HG03066 (cell line): Measurements from ENCODE around the gene LPAR2.
"Not testable (repeated sequence)": the region's sequence is repeated elsewhere in the genome, so short reads cannot be mapped to it uniquely, and the experiment has no call there.

Experiments used
- ATAC-seq: cut with Tn5 transposase; IDR thresholded peaks from one replicate; pipeline ENCODE4 v1.9.1; 2021; ENCODE audit warnings: low read depth; ENCODE audit not compliant: unreplicated experiment

LPAR2 gene

DNA sequence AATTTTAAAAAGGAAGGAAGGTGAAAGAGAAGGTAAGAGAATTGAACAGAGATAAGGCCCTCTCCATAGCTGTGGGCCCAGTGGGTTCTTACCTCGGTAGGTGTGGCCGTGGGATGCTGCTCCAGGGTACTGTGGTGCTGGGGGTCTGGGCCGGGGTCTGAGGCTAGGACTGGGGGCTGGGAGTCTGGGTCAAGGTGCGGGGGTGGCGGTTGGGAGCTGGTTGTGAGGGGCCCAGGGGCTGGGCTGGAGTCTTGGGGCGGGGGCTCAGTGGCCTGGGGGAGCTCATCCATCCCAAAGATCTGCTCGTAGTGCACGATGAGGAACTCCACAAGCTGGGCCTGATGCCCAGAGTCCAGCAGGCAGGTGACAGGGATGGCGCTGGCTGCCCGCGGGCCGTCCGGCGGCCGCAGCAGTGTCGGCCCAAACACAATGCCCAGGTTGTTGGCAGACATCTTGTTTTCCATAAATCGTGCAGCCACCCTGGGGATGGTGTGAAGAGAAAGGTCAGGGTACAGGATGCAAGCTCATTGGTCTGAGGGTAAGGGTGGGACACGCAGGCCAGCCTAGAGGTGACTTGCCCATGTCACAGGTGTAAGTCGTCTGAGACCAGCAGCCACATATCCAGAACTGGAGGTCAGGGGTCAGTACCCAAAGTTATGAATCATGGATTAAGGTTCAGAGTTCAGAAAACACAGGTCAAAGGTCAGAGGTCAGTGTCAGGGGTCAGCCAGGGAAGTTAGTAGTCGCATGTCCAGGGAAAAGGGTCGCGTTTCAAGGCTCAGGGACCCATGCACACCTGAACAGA is 5.9 kb upstream of the LPAR2 start:
- ATAC-seq: no peak

DNA sequence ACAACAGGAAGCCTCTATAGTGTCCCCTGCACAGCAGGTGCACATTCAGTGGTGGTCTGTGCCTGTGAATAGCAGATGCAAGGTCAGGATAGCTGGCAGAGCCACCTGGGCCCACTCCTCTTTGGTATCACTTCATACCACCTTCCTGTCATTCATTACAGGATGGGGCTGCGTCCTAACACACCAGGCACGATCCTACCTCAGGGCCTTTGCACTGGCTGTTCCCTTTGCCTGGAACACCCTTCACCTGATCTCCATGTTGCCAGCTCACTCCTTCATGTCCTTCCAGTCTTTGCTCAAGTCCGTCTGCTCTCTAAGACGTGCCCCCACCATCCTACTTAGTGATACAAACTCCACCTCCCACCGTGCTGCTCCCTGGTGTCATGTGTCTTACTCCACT is 4.6 kb upstream of the LPAR2 start:
- no peak for ATAC-seq

DNA sequence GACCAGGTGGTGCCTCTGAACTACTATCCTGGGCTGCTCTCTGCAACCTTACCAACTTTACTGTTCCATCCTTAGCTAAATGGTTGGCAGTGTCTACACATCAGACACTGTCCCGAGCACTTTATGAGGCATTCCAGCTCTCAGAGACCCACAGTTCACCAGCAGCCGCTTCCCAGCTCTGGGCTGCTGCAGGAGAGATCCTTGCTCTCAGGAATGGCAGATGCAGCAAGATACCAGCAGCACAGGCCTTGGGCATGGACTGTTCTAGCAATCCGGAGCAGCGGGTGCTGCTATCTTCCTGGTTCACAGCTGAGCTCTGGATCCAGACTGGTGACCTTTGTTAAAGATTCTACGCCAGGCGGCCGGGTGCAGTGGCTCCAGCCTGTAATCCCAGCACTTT is 3.3 kb upstream of the LPAR2 start:
- no peak for ATAC-seq

DNA sequence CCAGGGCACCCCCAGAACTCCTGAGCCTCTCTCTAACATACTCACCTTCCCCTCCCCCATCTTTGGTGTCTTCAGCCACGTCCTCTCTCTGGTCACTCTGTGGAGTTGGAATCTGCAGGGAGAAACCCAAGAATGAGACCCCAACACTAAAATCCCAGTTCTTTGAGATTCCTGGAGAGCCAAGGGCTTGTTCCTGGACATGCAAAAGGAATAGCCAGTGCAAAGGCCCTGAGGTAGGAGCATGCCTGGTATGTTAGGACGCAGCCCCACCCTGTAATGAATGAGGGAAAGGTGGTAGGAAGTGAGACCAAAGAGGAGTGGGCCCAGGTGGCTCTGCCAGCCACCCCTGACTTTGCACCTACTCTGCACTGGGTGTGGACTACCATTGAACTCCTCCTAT is 2.4 kb upstream of the LPAR2 start:
- no peak for ATAC-seq

DNA sequence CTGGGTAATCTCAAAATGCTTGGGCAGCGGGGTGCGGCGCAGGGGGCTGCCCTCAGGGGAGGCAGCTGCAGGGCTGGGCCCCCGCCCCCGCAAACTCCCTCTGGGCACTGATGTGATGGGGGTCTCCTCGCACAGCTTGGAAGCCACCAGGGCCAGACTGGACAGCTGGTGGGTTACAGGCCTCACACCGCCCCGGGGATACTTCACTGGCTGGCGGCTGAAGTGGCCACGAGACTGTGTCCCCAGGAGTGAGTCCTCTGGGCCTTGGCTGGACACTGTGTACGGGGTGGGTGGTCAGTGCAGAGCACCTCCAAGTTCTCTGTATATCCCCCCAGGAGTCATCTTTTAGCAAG is 2.0 kb upstream of the LPAR2 start:
- no peak for ATAC-seq

DNA sequence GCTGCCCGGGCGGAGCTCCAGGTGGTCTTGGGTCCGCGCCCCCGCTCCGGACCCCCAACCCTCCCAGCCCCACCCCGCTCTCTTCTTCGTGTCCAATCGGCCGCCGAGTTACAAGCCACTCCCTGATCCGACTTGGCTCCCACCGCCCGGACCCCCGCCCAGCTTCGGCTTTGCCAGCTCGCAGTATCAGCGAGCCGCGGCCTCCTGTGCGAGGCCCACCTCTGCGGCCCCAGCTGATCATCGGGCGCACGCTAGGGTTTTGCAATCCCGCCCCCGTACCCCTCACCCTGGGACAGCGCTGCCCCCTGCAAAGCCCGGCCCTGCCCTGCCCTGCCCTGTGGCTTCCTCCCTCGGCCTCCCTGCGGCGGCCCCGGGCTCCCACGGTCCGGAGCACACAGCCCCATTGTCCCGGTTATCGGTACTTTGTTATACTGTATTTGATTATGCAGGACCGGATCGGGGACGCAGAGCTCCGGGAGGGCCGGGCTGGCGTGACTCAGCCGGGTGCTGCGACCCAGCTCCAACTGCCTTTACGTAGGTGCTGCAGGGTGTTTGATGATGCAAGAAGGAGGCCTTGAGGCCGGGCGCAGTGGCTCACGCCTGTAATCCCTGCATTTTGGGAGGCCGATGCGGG is 598 bp upstream of the LPAR2 start:
- peak; percentile 19 for ATAC-seq

DNA sequence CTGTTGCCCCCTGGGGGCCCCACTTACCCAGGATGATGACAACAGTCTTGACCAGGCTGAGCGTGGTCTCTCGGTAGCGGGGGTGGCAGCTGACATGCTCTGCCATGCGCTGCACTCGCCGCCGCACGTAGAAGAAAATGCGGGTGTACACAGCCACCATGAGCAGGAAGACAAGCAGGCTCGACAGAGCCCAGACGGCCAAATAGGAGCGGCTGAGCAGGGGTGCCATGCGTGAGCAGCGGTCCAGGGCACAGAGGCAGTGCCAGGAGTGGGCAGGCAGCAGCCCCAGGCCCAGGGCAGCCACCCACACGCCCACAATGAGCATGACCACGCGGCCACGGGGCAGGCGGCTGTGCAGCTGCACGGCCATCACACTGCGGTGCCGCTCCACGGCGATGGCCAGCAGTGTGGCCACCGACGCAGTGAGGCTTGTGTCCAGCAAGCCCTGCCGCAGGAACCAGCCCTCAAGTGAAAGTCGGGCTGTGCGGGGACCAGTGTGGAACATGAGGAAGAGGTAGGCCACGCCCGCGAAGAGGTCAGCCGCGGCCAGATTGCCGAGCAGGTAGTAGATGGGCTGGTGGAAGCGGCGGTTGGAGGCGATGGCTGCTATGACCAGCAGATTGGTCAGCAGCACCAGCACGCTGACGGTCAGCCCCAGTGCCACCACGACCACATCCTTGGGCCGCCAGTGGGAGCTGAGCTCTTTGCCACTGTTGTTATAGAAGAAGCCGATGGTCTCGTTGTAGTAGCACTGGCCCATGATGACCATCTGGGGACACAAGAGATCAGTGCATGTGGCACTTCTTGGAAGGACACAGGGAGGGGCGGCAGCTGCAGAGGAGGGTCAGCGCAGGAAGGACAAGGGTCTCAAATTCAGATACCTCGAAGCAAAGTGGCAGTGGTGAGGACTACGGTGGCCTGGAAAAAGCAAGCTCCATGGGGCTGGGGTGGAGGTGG is 1.2 kb downstream of the LPAR2 start:
- no peak for ATAC-seq

DNA sequence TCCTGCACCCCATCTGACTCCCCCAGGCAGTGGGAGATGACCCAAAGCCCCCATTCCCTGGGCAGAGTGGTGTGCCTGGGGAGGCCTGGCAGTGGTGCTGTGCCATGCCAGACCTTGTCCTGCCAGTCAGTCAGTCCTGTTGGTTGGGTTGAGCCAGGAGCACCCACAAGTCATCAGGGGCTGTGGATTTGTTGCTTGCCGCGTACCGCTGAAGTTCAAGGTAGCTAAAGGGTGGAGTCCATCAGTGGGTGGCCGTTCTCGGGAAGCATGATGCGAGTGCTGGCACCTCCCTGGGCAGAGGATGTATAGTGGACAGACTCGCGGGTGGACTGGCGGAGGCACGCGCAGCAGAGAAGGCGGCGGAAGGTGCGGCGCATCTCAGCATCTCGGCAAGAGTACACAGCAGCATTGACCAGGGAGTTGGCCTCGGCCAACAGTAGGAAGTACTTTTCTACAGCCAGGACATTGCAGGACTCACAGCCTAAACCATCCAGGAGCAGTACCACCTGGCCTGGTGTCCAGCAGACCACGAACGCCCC is 3.9 kb downstream of the LPAR2 start:
- ATAC-seq: no peak

DNA sequence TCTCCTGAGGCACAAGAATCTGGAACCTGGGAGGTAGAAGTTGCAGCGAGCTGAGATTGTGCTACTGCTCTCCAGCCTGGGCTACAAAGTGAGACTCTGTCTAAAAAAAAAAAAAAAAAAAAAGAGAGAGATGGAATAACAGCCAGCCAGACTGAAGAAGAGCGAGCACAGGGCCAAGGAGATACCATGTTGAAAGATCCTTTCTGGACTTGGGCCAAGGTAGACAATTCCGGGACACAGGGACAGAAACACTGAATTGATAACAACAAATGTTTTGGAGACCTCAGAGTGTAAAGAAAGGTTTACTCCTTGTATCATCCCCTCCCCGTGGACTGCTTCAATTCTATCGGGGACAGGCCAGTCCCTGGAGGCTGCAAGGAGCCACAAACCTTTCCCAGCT is 4.6 kb downstream of the LPAR2 start:
- ATAC-seq: no peak

DNA sequence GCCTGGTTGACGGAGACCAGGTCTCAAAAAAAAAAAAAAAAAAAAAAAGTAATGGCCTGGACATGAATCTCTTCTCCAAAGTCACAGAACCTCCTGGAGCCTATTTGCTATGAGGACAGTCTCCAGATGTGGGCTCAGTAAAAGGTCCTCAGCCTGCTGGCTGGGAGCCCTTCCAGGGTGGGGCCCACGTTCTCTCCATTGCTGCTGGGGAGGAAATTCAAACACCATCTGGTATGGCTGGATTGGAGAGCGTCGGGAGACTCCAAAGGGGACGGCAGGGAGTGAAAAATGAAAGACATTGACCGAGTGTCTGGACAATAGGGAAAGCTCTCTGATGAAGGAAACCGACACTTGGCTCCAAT is 8.2 kb downstream of the LPAR2 start:
- no peak for ATAC-seq

DNA sequence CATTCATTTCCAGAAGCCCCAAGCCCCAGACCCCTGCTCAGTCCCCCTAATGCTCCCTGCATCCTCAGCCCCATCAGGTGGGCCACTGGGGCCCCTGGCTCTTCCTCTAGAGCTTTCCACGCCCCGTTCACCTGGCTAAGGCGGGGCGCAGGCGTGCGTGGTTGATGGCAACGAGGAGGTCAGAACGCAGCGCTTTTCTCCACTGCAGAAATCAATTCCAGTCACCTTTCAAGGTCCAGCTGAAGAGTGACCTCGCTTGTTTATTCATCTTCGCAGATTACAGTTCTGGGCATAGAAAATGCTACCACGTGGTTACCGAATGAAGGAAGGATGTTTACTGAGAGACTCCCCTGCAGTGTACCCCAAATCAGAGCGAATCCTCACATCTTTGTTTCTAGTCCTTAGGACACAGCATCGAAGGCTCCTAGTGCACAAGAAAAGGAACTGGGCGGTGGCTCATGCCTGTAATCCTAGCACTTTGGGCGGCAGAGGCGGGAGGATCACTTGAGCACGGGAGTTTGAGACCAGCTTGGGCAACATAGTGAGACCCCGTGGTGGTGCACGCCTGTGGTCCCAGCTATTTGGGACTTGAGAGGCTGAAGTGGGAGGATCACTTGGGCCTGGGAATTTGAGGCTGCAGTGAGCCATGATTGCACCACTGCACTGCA is 8.7 kb downstream of the LPAR2 start:
- no peak for ATAC-seq

DNA sequence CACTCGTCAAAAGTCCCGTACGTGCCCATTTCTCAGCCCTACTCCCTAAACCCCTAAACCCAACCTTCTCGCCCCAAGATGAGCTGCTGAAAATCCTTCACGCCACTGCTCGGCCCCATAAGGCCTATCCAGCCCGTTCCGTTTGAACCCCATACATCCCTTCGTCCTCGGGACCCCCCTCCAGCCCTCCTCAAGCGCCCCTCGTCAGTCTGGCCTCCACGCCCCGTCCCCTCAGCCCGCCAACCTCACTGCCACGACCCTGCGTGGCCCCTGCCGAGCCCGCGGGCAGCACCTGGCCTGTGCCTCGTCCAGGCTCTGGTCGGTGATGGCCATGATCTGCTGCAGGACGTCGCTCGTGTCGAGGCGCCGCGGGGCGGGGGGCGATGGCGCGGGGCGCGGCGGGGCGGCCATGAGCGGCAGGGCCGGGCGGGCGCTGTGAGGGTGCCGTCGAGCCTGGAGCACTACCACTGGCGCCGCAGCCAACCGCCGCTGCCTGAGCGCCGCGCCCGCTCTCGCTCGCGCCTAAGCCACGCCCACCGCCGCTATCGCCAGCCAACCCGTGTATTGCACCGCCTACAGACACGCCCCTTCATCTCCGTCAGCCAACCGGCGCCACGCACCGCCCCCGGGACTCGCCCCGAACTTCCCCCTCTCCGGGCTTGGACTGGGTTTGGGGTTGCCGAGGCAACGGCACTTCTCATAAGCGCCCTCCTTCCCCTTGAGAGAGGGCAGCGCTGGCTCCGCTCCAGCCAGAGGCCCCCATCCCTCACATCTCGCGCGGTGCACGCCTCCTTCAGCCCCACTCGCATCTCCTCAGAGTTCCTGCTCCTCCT is 9.6 kb downstream of the LPAR2 start, which contains the start of gene PBX4:
PBX4 (minus strand) TSS at position 469 of the 833 bp plus-strand sequence; CDS start at position 411, 58 bp downstream.
- ATAC-seq: peak; percentile 94

DNA sequence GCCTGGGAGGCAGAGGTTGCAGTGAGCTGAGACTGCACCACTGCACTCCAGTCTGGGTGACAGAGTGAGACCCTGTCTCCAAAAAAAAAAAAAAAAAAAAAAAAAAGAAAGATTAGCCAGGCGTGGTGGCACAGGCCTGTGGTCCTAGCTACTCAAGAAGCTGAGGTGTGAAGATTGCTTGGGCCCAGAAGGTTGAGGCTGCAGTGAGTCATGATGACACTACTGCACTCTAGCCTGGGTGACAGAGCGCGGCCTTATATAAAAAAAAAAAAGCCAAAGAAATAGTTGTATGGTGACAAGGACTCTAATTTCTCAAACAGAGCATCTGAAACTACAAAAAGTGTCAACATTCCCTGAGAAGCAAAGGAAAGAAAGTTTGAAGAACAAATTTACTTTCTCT is 12.9 kb downstream of the LPAR2 start:
- no peak for ATAC-seq

DNA sequence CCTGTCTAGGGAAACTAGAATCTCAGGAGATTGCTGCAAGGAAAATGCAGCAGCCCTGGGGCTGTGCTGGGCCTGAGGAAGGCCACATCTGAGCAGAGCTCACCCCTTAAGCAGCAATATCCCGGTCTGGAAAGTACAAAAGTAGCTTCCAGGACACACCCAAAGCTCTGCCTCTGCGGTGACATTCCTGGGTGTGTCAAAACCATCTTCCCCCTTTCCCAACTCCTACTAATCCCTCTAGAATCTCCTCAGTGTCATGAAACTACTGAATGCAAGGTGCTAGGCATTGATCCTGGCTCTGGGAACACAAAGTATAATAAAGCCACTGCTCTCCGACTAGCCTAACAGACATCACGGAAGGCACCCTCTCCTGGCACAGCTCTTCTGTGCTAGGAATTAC is 14.5 kb downstream of the LPAR2 start:
- no peak for ATAC-seq

DNA sequence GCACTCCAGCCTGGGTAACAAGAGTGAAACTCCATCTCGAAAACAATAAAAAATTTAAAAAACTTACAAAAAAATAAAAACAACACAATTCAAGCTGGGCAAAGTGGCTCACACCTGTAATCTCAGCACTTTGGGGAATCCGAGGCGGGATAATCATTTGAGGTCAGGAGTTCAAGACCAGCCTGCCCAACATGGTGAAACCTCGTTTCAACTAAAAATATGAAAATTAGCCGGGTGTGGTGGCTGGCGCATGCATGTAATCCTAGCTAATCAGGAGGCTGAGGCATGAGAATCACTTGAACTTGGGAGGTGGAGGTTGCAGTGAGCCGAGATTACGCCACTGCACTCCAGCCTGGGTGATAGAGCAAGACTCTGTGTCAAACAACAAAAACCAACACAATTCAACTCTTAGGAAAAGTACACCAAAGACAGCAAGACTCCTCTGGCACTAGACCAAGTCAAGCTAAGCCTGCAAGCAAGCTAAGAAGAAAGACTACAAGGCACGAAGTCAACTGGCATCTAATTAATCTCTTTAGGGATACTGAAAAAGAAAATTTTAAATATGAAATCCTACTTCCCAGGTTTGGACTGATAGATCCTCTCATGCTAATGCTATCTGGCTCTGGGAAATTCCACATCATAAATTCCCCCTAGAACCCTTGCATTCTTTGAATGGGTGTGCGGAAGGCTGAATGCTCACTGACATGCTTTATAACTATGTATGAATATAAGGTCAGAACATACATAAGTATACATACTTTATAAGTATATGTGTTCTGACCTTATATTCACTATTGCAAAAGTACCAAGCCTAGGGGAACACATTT is 17.4 kb downstream of the LPAR2 start:
- ATAC-seq: no peak

DNA sequence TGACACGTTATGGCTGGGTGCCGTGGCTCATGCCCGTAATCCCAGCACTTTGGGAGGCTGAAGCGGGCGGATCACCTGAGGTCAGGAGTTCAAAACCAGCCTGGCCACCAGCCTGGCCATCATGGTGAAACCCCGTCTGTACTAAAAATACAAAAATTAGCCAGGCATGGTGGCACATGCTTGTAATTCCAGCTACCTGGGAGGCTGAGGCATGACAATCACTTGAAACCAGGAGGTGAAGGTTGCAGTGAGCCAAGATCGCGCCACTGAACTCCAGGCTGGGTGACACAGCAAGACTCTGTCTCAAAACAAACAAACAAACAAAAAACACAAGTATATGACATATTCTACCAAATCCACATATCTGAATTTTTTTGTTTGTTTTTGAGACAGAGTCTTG is 21.3 kb downstream of the LPAR2 start:
- ATAC-seq: not testable (repeated sequence)

DNA sequence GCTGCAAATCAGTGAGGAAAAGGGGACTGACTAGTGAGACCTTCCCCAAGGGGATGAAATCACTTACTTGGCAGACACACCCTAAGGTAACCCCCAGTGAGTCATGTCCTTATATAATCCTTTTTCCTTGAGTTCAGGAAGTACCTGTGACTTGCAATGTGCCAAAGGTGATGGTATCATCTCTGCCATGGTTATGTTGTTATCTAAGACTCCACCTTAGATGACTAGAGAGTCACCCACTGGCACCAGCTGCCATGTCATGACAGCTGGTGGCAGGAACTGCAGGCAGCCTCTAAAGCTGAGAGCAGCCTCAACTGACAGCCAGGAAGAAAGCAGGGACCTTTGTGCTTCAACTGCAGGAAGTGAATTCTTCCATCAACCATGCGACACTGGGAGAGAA is 22.0 kb downstream of the LPAR2 start:
- no peak for ATAC-seq

DNA sequence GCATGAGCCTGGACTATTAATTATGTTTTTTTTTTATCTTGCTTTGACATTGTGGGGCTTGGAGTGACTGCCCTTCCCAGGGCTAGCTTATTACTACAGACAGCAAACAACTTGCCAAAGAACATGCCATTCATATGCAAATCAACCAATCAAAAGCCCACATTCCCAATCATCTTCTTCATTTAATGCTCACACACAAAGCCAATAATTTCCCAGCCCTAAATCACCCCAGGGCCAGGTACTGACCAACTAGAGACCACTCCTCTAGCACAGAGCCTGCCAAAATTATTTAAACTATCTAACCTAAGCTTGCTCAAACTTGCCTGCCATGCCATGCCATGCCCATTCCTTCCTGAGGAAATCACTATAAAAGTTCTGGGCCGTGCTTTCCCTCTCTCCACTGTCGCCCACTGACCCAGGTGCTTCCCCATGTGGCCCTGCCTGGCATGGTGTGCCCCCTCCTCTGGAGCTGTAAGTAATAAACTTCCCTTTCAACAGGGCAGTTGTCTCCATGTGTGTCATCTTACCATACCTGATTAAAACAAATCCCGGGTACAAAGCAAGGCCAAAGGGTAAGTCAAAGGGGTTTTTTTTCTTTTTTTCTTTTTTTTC is 25.2 kb downstream of the LPAR2 start:
- ATAC-seq: no peak
